ENCODE results near the gene MIS18A. TPM values are rescaled to one million over a fixed set of nuclear protein-coding genes. Genes with fewer than 3 reads are reported as not detected.
A peak's percentile ranks its signal among the peaks of the same experiment; 100 is the strongest.

Gene MIS18A
- total RNA-seq, 1 donor from 2014 or later, result 4.7 TPM

DNA sequence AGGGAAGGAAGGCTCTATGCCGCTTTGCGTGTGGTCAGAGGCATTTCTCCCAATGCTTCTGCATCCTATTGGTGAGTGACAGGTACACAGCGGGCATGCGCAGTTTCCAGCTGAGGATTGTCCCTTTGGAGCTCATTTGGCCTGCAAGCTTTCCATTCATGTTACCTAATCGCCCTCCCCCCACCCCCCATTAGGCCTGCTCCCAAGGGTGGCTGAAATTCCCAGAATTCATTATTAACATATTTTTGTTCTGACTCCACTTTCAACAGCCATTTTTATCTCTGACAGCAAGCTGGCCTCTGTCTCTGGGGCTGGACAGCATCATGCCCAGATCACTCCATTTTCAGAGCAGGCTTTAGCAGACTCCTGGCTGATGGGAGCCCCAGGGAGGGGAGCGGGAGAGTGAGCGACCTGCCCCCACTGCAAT, 25.6 kb downstream of the MIS18A start:
- ATAC-seq (peak; percentile 15 to 37), DNase-seq (no peak)
- Histone ChIP-seq H3K9me3 (no peaks in the 10 kb centered on the region), H3K4me3 (no peak overlapping the region), H3K27ac (no peak overlapping the region), H3K36me3 (no peaks in the 10 kb centered on the region), H3K27me3 (ENCODE audit: low read depth) (no peaks in the 10 kb centered on the region), H3K4me1 (peaks cover 7% of the 10 kb centered on the region)
- TF ChIP-seq, protein P1, sequence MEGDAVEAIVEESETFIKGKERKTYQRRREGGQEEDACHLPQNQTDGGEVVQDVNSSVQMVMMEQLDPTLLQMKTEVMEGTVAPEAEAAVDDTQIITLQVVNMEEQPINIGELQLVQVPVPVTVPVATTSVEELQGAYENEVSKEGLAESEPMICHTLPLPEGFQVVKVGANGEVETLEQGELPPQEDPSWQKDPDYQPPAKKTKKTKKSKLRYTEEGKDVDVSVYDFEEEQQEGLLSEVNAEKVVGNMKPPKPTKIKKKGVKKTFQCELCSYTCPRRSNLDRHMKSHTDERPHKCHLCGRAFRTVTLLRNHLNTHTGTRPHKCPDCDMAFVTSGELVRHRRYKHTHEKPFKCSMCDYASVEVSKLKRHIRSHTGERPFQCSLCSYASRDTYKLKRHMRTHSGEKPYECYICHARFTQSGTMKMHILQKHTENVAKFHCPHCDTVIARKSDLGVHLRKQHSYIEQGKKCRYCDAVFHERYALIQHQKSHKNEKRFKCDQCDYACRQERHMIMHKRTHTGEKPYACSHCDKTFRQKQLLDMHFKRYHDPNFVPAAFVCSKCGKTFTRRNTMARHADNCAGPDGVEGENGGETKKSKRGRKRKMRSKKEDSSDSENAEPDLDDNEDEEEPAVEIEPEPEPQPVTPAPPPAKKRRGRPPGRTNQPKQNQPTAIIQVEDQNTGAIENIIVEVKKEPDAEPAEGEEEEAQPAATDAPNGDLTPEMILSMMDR (IDR thresholded peaks at IDR 0.05), result no peak
- intact Hi-C loops (cut with DNase I), result loop anchor here (10.0 kb wide), 1 partner anchor 388 kb away; no protein-coding TSS in a partner anchor

- Histone ChIP-seq H3K27ac (no peak overlapping the region), H3K9me3 (no peaks in the 10 kb centered on the region), H3K4me3 (no peak overlapping the region), H3K4me1 (no peaks in the 10 kb centered on the region), H3K27me3 (ENCODE audit: low read depth) (no peaks in the 10 kb centered on the region), H3K36me3 (no peaks in the 10 kb centered on the region)
- intact Hi-C loops (cut with DNase I), result loop anchor here (10.0 kb wide), 1 partner anchor 387 kb away; no protein-coding TSS in a partner anchor
- DNase-seq (no peak), ATAC-seq (no peak)
- TF ChIP-seq, protein P1 (IDR thresholded peaks at IDR 0.05), result no peak
Observed at GRCh38 chr21:32252136-32252535, 26.7 kb downstream of the MIS18A start.

DNA sequence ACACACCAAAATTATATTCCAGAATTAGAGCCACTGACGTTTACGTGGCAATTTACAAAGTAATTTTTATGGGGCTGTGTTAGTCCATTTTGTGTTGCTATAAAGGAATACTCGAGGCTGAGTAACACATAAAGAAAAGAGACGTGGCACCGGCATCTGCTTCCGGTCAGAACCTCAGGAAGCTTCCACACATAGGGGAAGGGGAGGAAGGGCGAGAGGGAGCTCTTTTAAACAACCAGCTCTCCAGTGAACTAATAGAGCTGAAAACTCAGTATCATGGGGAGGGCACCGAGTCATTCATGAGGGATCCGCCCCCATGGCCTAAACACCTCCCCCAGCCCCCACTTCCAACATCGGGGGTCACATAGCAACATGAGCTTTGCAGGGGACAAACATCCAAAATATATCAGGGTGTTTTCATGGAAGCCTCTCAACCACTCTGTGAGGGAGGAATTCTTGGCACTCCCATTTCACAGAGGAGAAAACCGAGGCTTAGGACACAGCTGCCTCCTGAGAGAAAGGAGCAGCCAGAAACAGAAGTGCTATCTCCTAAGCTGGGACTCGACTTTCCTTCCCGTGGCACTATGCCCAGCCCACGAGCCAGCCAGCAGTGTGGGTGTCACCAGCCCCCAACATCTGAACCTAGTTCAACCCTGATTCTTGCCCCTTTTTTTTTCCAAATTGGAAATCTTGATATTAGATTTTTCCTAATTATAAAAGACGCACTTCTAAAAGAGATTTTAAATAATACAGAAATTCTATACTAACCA, 29.2 kb downstream of the MIS18A start:
- H3K9me3 ChIP-seq, result no peaks in the 10 kb centered on the region
- intact Hi-C loops (cut with DNase I), result loop anchor here (10.0 kb wide), 1 partner anchor 385 kb away; no protein-coding TSS in a partner anchor
- no peaks in the 10 kb centered on the region for H3K27me3 ChIP-seq (ENCODE audit: low read depth)
- TF ChIP-seq, protein P1 (IDR thresholded peaks at IDR 0.05), result no peak
- no peak overlapping the region for H3K27ac ChIP-seq
- ATAC-seq, result no peak
- no peaks in the 10 kb centered on the region for H3K4me1 ChIP-seq
- DNase-seq, result no peak
- no peaks in the 10 kb centered on the region for H3K36me3 ChIP-seq
- H3K4me3 ChIP-seq, result no peak overlapping the region

DNA sequence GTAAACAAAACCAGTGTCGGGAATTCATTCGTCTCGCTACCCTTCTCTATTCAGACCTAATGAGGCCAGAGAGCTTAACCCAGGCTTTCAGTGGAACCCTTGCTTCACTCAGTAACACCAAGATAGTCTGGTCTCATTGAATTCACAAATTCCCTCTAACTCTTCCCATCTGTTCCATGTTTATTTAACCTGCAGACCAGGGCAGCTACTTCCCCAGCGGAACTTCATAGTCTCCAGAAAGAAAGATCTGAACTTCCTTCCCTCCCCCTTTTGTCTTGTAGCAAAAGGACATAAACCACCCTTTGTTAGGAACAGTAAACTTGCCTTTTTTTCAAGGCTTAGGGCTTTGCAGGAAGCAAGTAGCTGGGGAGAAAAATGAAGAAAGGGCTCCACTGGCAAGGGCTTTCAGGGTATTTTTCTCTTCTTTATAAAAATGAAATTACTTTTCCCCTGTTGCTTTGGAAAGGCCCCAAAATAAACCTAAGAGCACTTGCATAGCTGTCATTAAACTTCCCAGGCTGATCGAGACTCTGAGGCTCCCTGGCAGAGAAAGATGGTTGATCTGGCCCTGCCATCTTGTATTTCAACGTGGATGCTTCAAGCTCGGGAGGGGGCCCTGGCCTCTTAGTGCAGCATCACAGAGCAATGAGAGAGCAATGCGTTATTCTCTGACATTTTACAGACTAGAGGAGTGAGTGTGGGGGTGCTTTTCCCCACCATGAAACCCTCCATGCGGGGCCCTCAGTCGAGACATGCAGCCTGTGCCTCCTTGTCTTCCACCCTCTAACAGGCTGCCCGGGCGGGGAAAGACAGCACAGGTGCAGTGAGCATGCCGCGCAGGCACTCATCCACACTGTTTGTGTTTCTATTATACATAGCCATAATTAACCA, 30.0 kb downstream of the MIS18A start:
- H3K4me1 ChIP-seq, result no peaks in the 10 kb centered on the region
- TF ChIP-seq, protein P1 (IDR thresholded peaks at IDR 0.05), result no peak
- no peaks in the 10 kb centered on the region for H3K36me3 ChIP-seq
- intact Hi-C loops (cut with DNase I), result no loop called here
- no peak overlapping the region for H3K27ac ChIP-seq
- H3K4me3 ChIP-seq, result no peak overlapping the region
- H3K27me3 ChIP-seq (ENCODE audit: low read depth), result no peaks in the 10 kb centered on the region
- ATAC-seq, result no peak
- H3K9me3 ChIP-seq, result no peaks in the 10 kb centered on the region
- DNase-seq, result no peak

DNA sequence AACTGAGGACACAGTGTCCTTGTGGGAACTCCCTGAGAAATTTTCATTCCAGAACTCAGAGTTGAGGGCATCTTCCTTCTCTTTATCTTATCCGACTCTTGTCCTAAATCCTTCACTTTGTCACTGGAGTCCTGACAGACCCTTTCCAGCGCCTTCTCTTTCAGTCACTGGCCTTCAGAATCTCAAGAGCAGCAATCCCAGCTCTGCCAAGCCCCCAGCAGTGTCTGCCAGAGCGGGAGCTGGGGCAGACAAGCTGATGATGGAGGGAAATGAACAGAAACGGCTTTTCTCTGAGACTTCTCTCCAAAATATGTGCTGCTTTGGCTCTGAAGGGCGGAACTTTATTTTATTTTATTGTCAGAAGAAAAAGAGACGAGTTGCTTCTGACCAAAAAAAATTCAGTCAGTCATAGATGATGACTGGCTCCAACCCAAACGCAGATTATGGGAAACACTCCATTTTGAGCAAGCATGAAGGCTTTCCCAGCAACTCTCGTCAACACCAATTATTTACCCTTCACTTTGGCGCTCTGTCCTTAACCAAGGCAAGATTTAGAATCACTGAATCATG, 32.2 kb downstream of the MIS18A start:
- no peaks in the 10 kb centered on the region for H3K27me3 ChIP-seq (ENCODE audit: low read depth)
- intact Hi-C loops (cut with DNase I), result no loop called here
- H3K9me3 ChIP-seq, result no peaks in the 10 kb centered on the region
- no peak overlapping the region for H3K27ac ChIP-seq
- no peak for ATAC-seq
- no peak overlapping the region for H3K4me3 ChIP-seq
- TF ChIP-seq, protein P1 (IDR thresholded peaks at IDR 0.05), result no peak
- no peak for DNase-seq
- H3K36me3 ChIP-seq, result no peaks in the 10 kb centered on the region
- H3K4me1 ChIP-seq, result no peaks in the 10 kb centered on the region

Data from lower lobe of right lung (tissue), 2 donors.